GM19467 (cell line): ENCODE data around the gene GNA12.
"Not testable (repeated sequence)": the region's sequence is repeated elsewhere in the genome, so short reads cannot be mapped to it uniquely, and the experiment has no call there.

Source experiments
- ATAC-seq: cut with Tn5 transposase; IDR thresholded peaks from one replicate; pipeline ENCODE4 v1.9.1; 2021; ENCODE audit warnings: mild to moderate bottlenecking, moderate library complexity; ENCODE audit not compliant: unreplicated experiment

The GNA12 gene

DNA sequence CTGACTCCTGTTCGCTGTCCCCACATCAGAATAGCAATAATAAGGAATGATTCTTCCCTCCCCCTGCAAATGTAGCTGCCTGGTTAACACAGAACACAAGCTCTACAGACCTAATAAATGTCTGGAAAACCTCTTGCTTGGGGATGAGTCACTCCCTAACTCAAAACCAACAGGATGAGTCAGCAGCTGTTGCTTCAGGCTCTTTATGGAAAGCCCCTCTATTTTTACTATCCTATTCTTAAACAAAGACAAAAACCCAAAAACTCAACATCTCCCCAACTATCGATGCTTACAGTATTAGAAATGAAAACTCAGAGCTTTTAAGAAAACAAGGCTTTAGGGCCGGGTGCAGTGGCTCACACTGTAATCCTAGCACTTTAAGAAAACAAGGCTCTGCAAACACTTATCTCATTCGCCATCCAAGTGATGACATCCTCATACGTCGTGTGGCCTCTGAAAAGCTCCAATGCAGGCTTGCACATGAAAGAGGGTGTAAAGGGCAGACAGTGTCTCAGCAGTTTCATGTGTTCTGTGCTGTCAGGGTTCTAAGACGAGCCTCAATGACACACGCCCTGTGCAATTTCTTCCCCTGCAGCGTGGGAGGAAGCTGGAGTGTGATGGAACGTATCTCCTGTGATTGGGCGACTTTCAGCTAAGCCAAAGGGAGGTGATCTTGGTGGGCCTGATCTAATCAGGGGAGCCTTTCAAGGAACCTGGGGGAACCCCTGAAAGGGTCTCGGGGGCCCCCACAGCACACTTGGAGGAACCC is 86.0 kb downstream of the GNA12 start:
- ATAC-seq = peak; percentile 69

DNA sequence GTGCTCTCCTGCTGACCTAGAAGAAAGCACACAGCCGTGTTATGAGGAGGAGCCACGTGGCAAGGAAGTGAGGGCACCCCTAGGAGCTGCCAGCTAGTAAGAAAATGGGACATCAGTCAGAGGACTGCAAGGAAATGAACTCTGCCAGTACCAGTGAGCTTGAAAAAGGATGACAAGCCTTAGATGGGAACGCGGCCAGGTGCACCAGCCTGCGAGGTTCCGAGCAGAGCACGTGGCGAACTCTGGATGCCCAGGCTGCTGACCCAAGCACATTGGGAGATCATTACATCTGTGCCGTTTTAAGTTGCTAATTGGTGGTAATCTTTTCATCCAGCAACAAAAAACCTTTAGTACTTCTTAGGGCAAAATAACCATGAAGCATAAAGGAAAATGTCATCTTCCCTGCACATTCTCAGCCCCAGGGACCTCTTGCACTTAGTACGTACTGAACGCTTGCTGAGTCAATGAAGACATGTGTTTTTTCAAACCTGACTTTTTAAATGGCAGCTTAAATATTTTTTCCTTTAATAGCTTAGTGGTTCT is 86.7 kb downstream of the GNA12 start:
- ATAC-seq = no peak

- ATAC-seq = no peak
Observed at GRCh38 chr7:2755531-2755930, 88.6 kb downstream of the GNA12 start.

- no peak for ATAC-seq
Observed at GRCh38 chr7:2754912-2755311, 89.2 kb downstream of the GNA12 start.

GRCh38 chr7:2754086-2754485 is 90.0 kb downstream of the GNA12 start:
- no peak for ATAC-seq

DNA sequence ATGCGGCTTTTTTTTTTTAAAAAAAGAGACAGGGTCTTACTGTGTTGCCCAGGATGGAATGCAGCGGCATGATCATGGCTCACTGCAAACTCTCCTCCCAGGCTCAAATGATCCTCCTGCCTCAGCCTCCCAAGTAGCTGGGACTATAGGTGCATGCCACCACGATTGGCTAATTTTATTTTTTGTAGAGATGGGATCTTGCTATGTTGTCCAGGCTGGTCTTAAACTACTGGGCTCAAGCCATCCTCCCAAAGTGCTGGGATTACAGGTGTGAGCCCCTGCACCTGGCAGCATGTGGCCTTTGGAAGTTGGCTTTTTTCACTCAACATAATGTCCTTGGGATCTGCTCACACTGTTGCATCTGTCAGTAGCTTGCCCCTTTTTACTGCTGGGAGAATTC is 91.0 kb downstream of the GNA12 start:
- no peak for ATAC-seq

DNA sequence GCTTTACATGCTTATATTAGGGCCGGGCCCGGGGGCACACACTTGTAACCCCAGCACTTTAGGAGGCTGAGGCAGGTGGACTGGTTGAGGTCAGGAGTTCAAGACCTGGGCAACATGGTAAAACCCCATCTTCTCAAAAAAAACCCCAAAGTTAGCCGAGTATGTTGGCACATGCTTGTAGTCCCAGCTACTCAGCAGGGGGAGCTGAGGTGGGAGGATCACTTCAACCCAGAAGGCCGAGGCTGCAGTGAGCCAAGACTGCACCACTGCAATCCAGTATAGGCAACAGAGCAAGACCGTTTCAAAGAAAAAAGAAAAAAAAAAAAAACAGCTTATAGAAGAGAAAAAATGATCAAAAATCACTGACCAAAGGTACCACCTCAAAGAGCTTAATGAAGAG is 93.0 kb downstream of the GNA12 start:
- ATAC-seq = no peak

- no peak for ATAC-seq
Observed at GRCh38 chr7:2750004-2750407, 94.1 kb downstream of the GNA12 start.

GRCh38 chr7:2748684-2749083 is 95.4 kb downstream of the GNA12 start:
- not testable (repeated sequence) for ATAC-seq

DNA sequence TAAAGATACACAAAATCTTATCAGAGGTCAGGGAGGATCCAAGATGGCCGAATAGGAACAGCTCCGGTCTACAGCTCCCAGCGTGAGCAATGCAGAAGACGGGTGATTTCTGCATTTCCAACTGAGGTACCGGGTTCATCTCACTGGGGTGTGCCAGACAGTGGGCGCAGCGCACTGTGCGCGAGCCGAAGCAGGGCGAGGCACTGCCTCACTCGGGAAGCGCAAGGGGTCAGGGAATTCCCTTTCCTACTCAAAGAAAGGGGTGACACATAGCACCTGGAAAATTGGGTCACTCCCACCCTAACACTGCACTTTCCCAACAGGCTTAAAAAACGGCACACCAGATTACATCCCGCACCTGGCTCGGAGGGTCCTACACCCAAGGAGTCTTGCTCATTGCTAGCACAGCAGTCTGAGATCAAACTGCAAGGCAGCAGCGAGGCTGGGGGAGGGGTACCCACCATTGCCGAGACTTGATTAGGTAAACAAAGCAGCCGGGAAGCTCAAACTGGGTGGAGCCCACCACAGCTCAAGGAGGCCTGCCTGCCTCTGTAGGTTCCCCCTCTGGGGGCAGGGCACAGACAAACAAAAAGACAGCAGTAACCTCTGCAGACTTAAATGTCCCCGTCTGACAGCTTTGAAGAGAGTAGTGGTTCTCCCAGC is 100.5 kb downstream of the GNA12 start:
- ATAC-seq = not testable (repeated sequence)

GRCh38 chr7:2738766-2739549 is 105.2 kb downstream of the GNA12 start:
- no peak for ATAC-seq

GRCh38 chr7:2737771-2738540 is 106.2 kb downstream of the GNA12 start:
- ATAC-seq = no peak

GRCh38 chr7:2737005-2737743 is 106.9 kb downstream of the GNA12 start:
- ATAC-seq = not testable (repeated sequence)

DNA sequence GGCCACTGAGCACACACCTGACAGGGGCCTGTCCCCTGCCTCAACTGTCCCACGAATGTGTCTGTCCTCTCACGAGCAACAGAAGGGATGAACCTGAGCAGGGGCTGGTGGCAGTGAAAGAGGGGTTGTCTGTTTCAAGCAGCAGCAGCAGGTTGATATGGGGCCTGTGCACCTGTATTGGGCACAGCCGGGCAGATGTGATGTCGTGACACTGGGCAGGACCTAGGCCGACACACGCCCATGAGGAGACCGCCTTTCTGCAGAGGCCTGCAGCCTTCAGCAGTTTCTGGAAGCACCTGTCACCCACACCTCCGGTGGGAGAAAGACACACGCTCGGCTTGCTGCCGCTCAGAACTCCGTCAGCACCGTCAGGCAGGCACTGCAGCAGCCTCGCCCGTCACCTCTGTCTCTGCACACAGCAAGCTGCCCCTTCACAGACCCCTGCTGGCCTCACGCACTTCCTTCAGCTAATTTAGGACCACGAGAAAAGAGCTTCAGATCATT is 107.6 kb downstream of the GNA12 start:
- ATAC-seq = no peak

DNA sequence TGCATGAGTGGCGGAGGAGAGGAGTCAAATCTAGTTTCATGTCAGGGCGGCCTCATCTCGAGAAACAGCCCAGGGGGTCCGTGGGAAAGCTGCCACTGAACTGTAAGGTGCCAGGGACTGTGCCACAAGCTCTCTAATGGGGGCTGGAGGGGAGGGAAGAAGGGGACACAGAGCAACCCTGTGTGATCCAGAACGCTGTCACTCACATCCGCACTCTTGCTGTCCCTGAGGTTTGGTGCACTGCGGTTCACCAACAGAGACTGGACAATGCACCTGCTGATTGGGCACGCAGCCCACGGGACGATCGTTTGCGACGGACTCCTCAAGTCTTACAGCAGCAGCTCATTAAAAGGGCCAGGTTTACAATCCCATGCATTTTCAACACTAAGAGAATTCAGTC is 108.4 kb downstream of the GNA12 start:
- no peak for ATAC-seq

DNA sequence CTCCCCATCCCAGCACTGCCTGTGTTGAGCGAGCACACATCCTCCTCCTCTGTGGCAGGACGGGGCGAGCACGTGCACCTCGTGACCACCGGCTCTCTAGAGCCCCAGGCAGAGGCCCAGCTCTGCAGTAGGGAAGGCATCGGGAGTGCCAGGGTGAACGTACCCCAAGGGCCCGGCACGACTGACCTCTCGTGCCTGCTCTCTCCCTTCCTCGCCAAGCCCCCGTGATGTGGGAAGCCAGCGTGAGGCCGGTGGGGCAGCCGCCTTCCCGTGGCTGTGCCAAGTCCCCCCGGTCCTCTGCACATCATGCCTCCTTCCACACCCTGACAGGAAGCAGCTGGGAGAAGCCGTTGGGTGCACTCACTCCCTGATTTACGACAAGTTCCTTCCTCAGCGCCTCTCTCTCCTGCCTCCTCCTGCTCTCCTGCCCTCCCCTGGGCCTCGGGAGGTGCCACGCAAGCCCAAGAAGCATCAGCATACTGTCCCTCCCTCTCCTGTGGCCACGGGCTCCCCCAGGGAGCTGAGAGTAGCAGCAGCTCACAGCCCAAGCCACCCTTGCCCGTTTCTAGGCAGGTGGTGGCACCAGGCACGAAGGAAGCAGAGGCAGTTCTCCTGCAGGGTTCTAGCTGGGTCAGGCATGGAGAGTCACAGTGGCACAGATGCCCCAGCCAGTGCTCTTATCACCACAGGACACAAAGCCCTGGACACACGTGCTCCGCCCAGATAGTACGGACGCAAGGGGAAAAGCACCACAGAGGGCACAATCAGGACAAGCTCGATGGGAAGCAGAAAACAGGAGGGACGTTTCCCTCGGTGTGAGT is 109.1 kb downstream of the GNA12 start:
- peak; percentile 55 for ATAC-seq

DNA sequence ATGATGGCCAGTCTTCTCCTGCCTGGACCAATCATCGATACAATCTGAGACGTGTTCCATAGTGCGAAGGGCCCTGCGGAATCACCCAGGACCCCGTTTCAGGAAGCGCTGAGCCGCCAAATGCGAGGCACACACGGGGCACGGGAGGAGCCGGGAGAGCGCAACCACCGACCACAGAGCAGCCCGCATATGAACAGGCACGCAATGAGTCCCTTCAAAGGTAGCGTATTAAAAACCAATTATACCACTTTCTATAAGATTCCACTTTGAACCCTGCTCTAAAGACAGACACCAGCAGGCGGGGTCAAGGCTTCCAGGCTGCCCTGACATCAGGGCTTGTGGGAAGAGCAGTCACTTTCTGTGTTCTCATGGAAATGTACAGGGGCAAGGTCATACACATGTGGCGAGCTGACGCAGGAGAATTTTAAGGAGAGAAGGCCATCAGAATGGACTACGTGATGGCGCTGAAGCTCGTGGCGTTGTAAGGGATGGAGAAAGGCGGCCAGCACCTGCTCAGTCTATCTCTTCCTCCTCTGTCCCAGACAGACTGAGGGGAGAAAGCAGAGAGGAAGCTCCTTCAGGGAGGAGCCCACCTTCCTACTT is 109.9 kb downstream of the GNA12 start:
- no peak for ATAC-seq

DNA sequence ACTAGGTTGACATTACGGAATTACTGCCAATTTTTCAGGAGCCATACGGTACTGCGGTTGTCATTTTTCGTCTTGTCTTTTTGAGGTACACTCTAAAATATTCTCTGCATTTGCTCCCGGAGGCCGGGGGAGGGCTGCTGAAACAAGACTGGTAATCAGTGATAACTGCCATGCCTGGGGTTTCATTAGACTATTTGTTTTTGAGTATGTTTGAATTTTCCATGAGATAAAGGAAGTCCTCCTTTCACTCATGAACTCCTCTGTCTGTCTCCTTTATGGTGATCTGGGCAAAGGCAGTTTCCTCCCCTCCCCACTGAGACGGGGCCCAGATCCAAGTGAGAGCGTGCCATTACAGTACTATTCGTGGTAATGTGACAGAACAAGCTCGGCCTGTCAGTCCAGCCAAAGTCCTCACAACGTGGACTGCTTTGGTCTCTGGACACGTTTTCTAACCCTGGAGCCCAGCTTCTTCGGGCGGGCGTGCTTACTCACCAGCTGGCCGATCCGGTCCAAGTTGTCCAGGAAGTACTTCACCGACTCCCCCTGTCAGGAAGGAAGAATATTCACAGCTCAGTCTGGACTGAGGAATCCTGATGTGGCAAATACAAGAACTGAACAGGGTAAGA is 111.0 kb downstream of the GNA12 start:
- no peak for ATAC-seq
